ENCODE measurements around the gene ZNF662.

DNA sequence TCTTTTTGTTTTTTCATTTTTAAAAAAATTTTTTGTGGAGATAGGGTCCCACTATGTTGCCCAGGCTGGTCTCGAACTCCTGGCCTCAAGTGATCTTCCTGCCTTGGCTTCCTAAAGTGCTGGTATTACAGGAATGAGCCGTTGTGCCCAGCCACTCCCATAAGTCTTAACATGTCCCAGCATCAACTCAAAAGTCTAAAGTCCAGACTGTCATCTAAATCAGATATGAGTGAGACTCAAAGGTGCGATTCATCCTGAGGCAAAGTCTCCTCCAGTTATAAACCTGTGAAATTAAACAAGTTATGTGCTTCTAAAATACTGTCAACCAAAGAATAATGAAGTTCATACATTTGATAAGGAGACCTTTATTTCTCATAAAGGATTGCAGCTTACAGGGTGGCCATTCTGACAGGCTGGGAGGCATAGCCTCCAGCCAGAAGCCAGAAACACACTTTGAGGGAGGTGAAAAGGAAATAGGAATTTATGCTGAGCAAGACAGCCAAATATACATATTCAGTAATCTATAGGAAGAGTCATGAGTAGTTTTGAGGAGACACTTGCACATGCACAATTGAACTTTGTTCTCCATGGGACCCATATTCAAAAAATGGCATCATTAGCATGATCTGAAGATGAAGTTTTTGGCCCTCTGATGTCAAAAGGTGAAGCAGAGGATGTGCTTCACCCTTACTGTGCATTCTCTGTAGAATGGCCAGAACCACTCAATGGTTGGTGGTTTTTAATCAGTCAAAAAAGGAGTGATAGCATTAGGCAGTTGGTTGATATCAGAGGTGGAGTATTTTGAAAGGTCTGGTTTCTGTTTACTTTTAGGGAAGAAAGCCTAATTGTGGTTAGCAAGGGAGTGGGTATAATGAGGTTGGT is 11.0 kb upstream of the ZNF662 start:
- TF ChIP-seq, protein P1, sequence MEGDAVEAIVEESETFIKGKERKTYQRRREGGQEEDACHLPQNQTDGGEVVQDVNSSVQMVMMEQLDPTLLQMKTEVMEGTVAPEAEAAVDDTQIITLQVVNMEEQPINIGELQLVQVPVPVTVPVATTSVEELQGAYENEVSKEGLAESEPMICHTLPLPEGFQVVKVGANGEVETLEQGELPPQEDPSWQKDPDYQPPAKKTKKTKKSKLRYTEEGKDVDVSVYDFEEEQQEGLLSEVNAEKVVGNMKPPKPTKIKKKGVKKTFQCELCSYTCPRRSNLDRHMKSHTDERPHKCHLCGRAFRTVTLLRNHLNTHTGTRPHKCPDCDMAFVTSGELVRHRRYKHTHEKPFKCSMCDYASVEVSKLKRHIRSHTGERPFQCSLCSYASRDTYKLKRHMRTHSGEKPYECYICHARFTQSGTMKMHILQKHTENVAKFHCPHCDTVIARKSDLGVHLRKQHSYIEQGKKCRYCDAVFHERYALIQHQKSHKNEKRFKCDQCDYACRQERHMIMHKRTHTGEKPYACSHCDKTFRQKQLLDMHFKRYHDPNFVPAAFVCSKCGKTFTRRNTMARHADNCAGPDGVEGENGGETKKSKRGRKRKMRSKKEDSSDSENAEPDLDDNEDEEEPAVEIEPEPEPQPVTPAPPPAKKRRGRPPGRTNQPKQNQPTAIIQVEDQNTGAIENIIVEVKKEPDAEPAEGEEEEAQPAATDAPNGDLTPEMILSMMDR (IDR thresholded peaks at IDR 0.05; ENCODE audit: poor library complexity) = no peak
- no peak for TF ChIP-seq EZH2 (IDR thresholded peaks at IDR 0.05; ENCODE audit: borderline replicate concordance)
